ENCODE results near the gene SPPL2B. TPM values are rescaled to one million over a fixed set of nuclear protein-coding genes. Genes with fewer than 3 reads are reported as not detected.
A peak's percentile ranks its signal among the peaks of the same experiment; 100 is the strongest.

SPPL2B gene
- total RNA-seq, 1 donor from 2014 or later, result 142 TPM

DNA sequence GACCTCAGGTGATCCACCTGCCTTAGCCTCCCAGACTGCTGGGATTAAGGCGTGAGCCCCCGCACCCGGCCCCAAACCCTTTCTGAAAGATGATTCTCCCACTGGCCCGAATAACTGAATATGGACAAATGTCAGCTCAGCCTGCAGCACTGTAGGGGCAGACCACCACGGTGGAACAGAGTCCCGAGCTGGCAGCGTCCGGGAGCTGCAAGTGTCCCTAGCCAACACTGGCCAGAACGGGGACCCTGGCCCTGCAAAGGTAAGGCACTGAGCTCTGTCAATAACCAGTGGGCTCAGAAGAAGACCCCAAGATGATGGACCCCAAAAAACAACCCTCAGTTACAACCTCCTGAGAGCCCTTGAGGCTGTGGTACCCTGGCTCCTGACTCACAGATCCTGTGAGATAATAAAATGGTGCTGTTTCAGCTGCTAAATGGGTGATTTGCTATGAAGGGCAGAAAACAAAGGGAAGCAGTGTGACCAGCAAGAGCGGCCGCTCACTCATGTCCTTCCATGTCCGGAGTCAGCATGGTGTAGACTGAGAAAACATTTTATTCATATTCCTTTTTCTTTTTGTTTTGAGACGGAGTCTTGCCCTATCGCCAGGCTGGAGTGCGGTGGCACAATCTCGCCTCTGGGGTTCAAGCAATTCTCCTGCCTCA is 1.7 kb upstream of the SPPL2B start:
- no peak for DNase-seq
- TF ChIP-seq, protein P1, sequence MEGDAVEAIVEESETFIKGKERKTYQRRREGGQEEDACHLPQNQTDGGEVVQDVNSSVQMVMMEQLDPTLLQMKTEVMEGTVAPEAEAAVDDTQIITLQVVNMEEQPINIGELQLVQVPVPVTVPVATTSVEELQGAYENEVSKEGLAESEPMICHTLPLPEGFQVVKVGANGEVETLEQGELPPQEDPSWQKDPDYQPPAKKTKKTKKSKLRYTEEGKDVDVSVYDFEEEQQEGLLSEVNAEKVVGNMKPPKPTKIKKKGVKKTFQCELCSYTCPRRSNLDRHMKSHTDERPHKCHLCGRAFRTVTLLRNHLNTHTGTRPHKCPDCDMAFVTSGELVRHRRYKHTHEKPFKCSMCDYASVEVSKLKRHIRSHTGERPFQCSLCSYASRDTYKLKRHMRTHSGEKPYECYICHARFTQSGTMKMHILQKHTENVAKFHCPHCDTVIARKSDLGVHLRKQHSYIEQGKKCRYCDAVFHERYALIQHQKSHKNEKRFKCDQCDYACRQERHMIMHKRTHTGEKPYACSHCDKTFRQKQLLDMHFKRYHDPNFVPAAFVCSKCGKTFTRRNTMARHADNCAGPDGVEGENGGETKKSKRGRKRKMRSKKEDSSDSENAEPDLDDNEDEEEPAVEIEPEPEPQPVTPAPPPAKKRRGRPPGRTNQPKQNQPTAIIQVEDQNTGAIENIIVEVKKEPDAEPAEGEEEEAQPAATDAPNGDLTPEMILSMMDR (IDR thresholded peaks at IDR 0.05), result no peak
- H3K4me3 Mint-ChIP-seq, result peak overlapping the region; percentile 100
- intact Hi-C loops (cut with micrococcal nuclease), result loop anchor here (5.0 kb wide), 1 partner anchor 175 kb away; the partner anchor contains the start of gene AP3D1
- no peaks in the 10 kb centered on the region for H3K27me3 Mint-ChIP-seq
- no peaks in the 10 kb centered on the region for H3K9me3 Mint-ChIP-seq
- H3K36me3 Mint-ChIP-seq (ENCODE audit: low read depth), result peaks cover 51% of the 10 kb centered on the region
- POLR2A ChIA-PET, result interaction anchor here (0.6 to 4.5 kb wide), 16 partner anchors 11 to 478 kb away, joined by 3 to 23 read pairs (median 4); partner anchors contain the start of genes DOT1L, GADD45B, MKNK2 and PEAK3
- no peak for ATAC-seq (ENCODE audit: low read depth)
- H3K4me1 Mint-ChIP-seq, result peaks cover 70% of the 10 kb centered on the region
- H3K27ac Mint-ChIP-seq, result peak overlapping the region; percentile 99
- CTCF ChIA-PET, result interaction anchor here (1.4 kb wide), 1 partner anchor 11 kb away, joined by 6 read pairs; no protein-coding TSS in a partner anchor

DNA sequence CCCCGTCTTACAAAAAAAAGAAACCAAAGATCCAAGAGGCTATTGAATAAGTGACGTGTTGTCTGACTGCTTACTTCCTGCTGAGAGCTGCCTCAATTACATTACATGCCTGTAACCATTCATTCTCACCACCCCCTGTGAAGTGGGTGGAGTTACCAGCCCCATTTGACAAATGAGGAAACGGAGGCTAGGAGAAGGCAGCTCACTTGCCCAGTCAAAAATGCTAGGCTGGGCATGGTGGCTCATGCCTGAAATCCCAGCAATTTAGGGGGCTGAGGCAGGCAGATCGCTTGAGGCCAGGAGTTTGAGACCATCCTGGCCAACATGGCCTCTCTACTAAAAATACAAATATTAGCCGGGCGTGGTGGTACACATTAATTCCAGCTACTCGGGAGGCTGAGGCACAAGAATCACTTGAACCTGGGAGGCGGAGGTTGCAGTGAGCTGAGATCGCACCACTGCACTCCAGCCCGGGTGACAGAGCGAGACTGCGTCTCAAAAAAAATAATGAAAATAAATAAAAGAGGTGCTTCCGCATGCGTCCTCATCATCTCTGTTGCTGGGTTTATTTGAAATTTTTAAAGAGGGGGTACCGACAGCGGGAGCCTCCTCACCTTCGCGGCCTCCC is 597 bp upstream of the SPPL2B start:
- Mint-ChIP-seq H3K27ac (peak overlapping the region; percentile 99), H3K27me3 (no peaks in the 10 kb centered on the region), H3K4me3 (peak overlapping the region; percentile 100), H3K9me3 (no peaks in the 10 kb centered on the region), H3K36me3 (ENCODE audit: low read depth) (peaks cover 44% of the 10 kb centered on the region), H3K4me1 (peaks cover 80% of the 10 kb centered on the region)
- no peak for DNase-seq
- ChIA-PET POLR2A (interaction anchor here (0.5 to 4.5 kb wide), 29 partner anchors 9 to 479 kb away, joined by 3 to 23 read pairs (median 3); partner anchors contain the start of genes DOT1L, GADD45B, LMNB2 and MKNK2), CTCF (no interaction called here)
- ATAC-seq (ENCODE audit: low read depth), result peak; percentile 29
- TF ChIP-seq, protein P1 (IDR thresholded peaks at IDR 0.05), result no peak
- intact Hi-C loops (cut with micrococcal nuclease), result loop anchor here (5.0 kb wide), 1 partner anchor 176 kb away; the partner anchor contains the start of gene AP3D1

- Mint-ChIP-seq H3K4me3 (peak overlapping the region; percentile 100), H3K4me1 (peaks cover 89% of the 10 kb centered on the region), H3K27ac (peak overlapping the region; percentile 81), H3K36me3 (ENCODE audit: low read depth) (peaks cover 36% of the 10 kb centered on the region), H3K27me3 (no peaks in the 10 kb centered on the region), H3K9me3 (no peaks in the 10 kb centered on the region)
- ATAC-seq (ENCODE audit: low read depth), result no peak
- TF ChIP-seq, protein P1 (IDR thresholded peaks at IDR 0.05), result no peak
- no peak for DNase-seq
- POLR2A ChIA-PET, result interaction anchor here (1.8 to 2.7 kb wide), 2 partner anchors 10 to 58 kb away, joined by 12 to 19 read pairs; no protein-coding TSS in a partner anchor
- intact Hi-C loops (cut with micrococcal nuclease), result loop anchor here (5.0 kb wide), 1 partner anchor 177 kb away; the partner anchor contains the start of gene AP3D1
- CTCF ChIA-PET, result no interaction called here
Observed at GRCh38 chr19:2329149-2329478, 630 bp downstream of the SPPL2B start.

- ChIA-PET POLR2A (interaction anchor here (0.6 to 2.7 kb wide), 3 partner anchors 11 to 91 kb away, joined by 6 to 19 read pairs (median 7); no protein-coding TSS in a partner anchor), CTCF (no interaction called here)
- TF ChIP-seq, protein P1 (IDR thresholded peaks at IDR 0.05), result no peak
- H3K4me3 Mint-ChIP-seq, result peak overlapping the region; percentile 100
- H3K9me3 Mint-ChIP-seq, result no peaks in the 10 kb centered on the region
- H3K27ac Mint-ChIP-seq, result peak overlapping the region; percentile 81
- peaks cover 86% of the 10 kb centered on the region for H3K4me1 Mint-ChIP-seq
- intact Hi-C loops (cut with micrococcal nuclease), result loop anchor here (5.0 kb wide), 1 partner anchor 177 kb away; the partner anchor contains the start of gene AP3D1
- DNase-seq, result no peak
- ATAC-seq (ENCODE audit: low read depth), result no peak
- H3K36me3 Mint-ChIP-seq (ENCODE audit: low read depth), result peaks cover 32% of the 10 kb centered on the region
- no peaks in the 10 kb centered on the region for H3K27me3 Mint-ChIP-seq
Observed at GRCh38 chr19:2329501-2329916, 1.0 kb downstream of the SPPL2B start.

- DNase-seq (no peak), ATAC-seq (ENCODE audit: low read depth) (no peak)
- Mint-ChIP-seq H3K4me3 (peak overlapping the region; percentile 41), H3K4me1 (peaks cover 79% of the 10 kb centered on the region), H3K9me3 (no peaks in the 10 kb centered on the region), H3K27me3 (no peaks in the 10 kb centered on the region), H3K27ac (peak overlapping the region; percentile 97), H3K36me3 (ENCODE audit: low read depth) (peaks cover 27% of the 10 kb centered on the region)
- TF ChIP-seq, protein P1 (IDR thresholded peaks at IDR 0.05), result no peak
- intact Hi-C loops (cut with micrococcal nuclease), result loop anchor here (5.0 kb wide), 1 partner anchor 292 kb away; no protein-coding TSS in a partner anchor
- CTCF ChIA-PET, result no interaction called here
- POLR2A ChIA-PET, result interaction anchor here (0.6 to 0.8 kb wide), 2 partner anchors 24 to 91 kb away, joined by 6 to 7 read pairs; no protein-coding TSS in a partner anchor
Observed at GRCh38 chr19:2330255-2330631, 1.8 kb downstream of the SPPL2B start.
